Peyer's patch (tissue), 4 donors: ENCODE measurements around the gene ZNF219. TPM values are rescaled to one million over a fixed set of nuclear protein-coding genes. Genes with fewer than 3 reads are reported as not detected.
A peak's percentile ranks its signal among the peaks of the same experiment; 100 is the strongest.

ENCODE experiments used
- DNase-seq, 3 donors: peaks; one replicate each; pipeline ENCODE4 v3.0.0-alpha.2; 2017 to 2019
- H3K27ac ChIP-seq, 4 donors: fragments of 200-600 bp; sonication (generic); one replicate each; pipeline ENCODE4 v1.5.1; 2016 to 2019
- H3K27me3 ChIP-seq, 2 donors: fragments of 200-600 bp; sonication (generic); one replicate each; pipeline ENCODE4 v1.5.1; 2019
- H3K36me3 ChIP-seq, 3 donors: fragments of 200-600 bp; sonication (generic); one replicate each; pipeline ENCODE4 v1.5.1; 2016 to 2019
- H3K4me1 ChIP-seq, 4 donors: fragments of 200-600 bp; sonication (generic); one replicate each; pipeline ENCODE4 v1.5.1; 2016 to 2019
- H3K4me3 ChIP-seq, 4 donors: fragments of 200-600 bp; sonication (generic); 1 replicate in 3 of 4; 2 replicates in 1 of 4; pipeline ENCODE4 v1.5.1; 2016 to 2019; ENCODE audit warnings: mild to moderate bottlenecking in 1 of 4
- H3K9me3 ChIP-seq, 4 donors: fragments of 200-600 bp; sonication (generic); one replicate each; pipeline ENCODE4 v1.5.1; 2016 to 2019; ENCODE audit warnings: mild to moderate bottlenecking in 1 of 4
- POLR2A ChIP-seq, 2 donors: fragments of 450-650 bp; IDR thresholded peaks; one replicate each; pipeline ENCODE4 v1.5.1; 2017; ENCODE audit warnings: antibody characterized with exemption in 2 of 2, mild to moderate bottlenecking in 2 of 2, moderate library complexity in 2 of 2
- total RNA-seq, 4 donors: library from RNA; depleted of rRNA; stranded (reverse); fragments of >200 nt; gene quantifications; one replicate each; pipeline ENCODE4 v1.1.0, GENCODE V29; 2016
- TF ChIP-seq, protein P1 (sequence below), 6 experiments: fragments of 450-650 bp in 4 of 6; fragments of 200-600 bp in 2 of 6; sonication (generic) in 1 of 6; IDR thresholded peaks; one replicate each; pipeline ENCODE4 v1.5.1; 2017 to 2019; ENCODE audit warnings: antibody characterized with exemption in 6 of 6, mild to moderate bottlenecking in 3 of 6, moderate library complexity in 1 of 6

The ZNF219 gene
- total RNA-seq, 4 donors from 2014 or later: 41.3 to 68.8 (median 63.2) TPM

DNA sequence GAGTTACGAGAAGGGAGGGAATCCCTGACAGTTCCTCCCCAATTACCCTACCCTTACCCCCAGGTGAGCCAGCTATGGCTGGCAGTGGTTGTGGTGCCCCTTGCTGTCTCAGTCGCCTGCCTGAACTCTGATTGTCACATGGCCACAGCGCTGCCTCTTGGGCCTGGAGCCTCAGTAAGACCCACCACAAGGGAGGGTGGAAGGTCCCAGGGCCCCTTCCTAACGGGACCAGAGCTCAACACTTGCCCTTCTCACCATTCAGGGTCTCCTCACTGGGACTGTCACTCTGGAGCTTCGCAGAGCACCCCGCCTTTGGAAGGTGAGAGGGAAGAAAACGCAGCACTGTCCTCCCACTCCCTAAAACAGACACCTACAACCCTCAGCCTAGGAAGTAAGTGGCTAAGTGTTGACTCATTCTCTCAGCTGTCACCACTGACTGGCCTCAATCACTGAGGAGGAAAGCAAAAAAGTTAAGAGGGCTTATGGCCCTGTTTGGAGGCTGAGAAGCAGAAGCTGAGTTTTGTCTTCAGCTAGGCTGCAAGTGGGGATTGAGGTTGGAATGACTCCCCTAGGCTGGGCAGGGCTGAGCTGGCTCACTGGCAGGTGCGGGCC, 3.5 kb upstream of the ZNF219 start:
- peak overlapping the region in 3 of 4 donors; percentile 77 to 97 (median 96) for H3K27ac ChIP-seq
- H3K4me3 ChIP-seq: peak overlapping the region in 2 of 4 donors; percentile 60 to 65
- peaks cover 0 to 54% (median 12%) of the 10 kb centered on the region in 4 donors for H3K4me1 ChIP-seq

DNA sequence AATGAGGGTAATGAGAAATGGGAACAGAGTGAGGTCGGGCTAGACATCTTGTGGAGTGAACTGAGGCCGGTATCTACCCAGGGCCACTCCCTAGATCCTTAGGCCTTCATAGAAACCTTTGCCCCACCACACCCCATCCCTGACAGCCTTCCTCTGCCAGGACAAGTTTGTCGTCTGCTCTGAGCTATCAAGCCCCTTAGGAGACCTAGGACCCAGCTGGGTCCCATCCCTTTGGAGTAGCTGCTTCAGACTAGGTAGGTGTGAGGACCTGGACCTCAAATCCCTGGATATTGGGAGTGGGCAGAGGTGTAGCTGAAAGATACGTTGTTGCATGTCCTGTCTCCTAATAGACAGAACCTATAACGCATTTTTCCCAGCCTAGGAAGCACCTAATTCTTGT, 2.5 kb upstream of the ZNF219 start, which contains the start of gene TMEM253:
TMEM253 (plus strand) TSS at position 136 of the 400 bp plus-strand sequence. CDS start 278 bp downstream, outside the sequence.
- Histone ChIP-seq H3K4me1 (peaks cover 0 to 53% (median 11%) of the 10 kb centered on the region in 4 donors), H3K27ac (peak within 1 kb of the TSS in 3 of 4 donors; percentile 79 to 97 (median 96)), H3K36me3 (no peaks in the 10 kb centered on the region), H3K27me3 (no peaks in the 10 kb centered on the region), H3K9me3 (peaks cover 0 to 4% (median 0%) of the 10 kb centered on the region in 4 donors), H3K4me3 (peak within 1 kb of the TSS in 3 of 4 donors; percentile 22 to 84 (median 80))
- TF ChIP-seq POLR2A (IDR thresholded peaks at IDR 0.05): peak; percentile 77 to 91
- TF ChIP-seq, protein P1, sequence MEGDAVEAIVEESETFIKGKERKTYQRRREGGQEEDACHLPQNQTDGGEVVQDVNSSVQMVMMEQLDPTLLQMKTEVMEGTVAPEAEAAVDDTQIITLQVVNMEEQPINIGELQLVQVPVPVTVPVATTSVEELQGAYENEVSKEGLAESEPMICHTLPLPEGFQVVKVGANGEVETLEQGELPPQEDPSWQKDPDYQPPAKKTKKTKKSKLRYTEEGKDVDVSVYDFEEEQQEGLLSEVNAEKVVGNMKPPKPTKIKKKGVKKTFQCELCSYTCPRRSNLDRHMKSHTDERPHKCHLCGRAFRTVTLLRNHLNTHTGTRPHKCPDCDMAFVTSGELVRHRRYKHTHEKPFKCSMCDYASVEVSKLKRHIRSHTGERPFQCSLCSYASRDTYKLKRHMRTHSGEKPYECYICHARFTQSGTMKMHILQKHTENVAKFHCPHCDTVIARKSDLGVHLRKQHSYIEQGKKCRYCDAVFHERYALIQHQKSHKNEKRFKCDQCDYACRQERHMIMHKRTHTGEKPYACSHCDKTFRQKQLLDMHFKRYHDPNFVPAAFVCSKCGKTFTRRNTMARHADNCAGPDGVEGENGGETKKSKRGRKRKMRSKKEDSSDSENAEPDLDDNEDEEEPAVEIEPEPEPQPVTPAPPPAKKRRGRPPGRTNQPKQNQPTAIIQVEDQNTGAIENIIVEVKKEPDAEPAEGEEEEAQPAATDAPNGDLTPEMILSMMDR (IDR thresholded peaks at IDR 0.05): no peak
- peak in 2 of 3 donors; percentile 79 to 86 for DNase-seq

More for the DNA sequence above, 3.5 kb upstream of the ZNF219 start:
- no peaks in the 10 kb centered on the region for H3K36me3 ChIP-seq
- no peaks in the 10 kb centered on the region for H3K27me3 ChIP-seq
- TF ChIP-seq POLR2A (IDR thresholded peaks at IDR 0.05): peak in 1 of 2 donors; percentile 21
- TF ChIP-seq, protein P1 (IDR thresholded peaks at IDR 0.05): no peak
- DNase-seq: no peak
- H3K9me3 ChIP-seq: peaks cover 0 to 4% (median 0%) of the 10 kb centered on the region in 4 donors

DNA sequence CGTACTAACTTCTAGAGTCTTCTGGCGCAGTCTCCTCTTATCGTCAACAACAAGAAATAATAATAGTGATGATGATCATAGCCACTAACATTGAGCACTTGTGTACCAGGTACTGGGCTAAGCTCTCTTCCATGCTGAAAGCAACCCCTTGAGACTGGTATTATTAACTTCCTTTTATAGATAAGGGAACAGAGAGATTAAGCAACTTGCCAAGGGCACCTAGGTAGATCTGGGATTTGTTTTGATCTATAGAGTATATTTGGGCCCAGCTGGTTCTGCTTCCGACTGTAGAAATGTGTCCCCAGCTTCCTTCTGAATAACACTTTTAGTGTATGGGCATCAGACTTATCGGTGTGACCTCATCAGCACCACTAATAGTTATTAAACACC, 1.1 kb upstream of the ZNF219 start:
- Histone ChIP-seq H3K36me3 (no peaks in the 10 kb centered on the region), H3K9me3 (peaks cover 0 to 4% (median 0%) of the 10 kb centered on the region in 4 donors), H3K27ac (peak overlapping the region in 3 of 4 donors; percentile 79 to 97 (median 96)), H3K4me3 (peak overlapping the region in 2 of 4 donors; percentile 80 to 84), H3K4me1 (peaks cover 0 to 39% (median 3%) of the 10 kb centered on the region in 4 donors), H3K27me3 (no peaks in the 10 kb centered on the region)
- no peak for DNase-seq
- TF ChIP-seq, protein P1 (IDR thresholded peaks at IDR 0.05): no peak
- TF ChIP-seq POLR2A (IDR thresholded peaks at IDR 0.05): peak; percentile 28 to 38

DNA sequence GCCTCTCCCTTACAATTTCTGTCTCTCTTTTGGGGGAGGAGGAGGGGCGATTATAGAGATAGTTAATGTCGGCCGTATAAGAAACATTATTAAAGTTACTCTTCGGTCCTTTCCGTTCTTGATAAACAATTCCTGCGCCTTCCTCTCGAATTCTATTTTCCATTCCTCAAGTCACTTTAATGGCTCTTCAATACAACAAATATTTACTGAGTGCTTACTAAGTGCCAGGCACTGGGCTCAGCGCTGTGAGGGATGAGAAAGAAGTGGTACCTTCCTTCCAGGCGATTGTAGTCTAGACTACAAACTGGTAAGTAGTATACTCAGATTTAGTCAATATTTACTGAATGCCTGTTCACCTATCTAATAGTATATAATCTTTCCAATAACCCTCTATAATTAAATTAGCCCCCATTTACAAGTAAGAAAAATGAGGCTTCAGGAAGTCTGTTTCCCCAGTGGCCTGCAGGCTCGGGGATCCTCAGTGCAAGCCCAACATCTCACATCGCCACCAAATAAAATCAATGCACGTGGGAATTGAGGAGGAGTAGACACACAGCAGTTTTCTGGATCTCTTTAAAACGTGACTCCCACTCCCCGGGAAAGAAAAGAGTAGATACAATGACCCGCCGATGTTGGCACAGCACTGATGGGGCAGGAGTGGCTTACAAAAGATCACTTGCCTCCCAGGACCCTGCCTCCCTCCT, 589 bp upstream of the ZNF219 start:
- Histone ChIP-seq H3K27me3 (no peaks in the 10 kb centered on the region), H3K9me3 (peaks cover 0 to 4% (median 0%) of the 10 kb centered on the region in 4 donors), H3K36me3 (no peaks in the 10 kb centered on the region), H3K4me1 (peaks cover 0 to 39% (median 3%) of the 10 kb centered on the region in 4 donors), H3K27ac (peak overlapping the region; percentile 79 to 97 (median 89)), H3K4me3 (peak overlapping the region; percentile 61 to 84 (median 71))
- TF ChIP-seq POLR2A (IDR thresholded peaks at IDR 0.05): no peak
- TF ChIP-seq, protein P1 (IDR thresholded peaks at IDR 0.05): no peak
- DNase-seq: no peak

DNA sequence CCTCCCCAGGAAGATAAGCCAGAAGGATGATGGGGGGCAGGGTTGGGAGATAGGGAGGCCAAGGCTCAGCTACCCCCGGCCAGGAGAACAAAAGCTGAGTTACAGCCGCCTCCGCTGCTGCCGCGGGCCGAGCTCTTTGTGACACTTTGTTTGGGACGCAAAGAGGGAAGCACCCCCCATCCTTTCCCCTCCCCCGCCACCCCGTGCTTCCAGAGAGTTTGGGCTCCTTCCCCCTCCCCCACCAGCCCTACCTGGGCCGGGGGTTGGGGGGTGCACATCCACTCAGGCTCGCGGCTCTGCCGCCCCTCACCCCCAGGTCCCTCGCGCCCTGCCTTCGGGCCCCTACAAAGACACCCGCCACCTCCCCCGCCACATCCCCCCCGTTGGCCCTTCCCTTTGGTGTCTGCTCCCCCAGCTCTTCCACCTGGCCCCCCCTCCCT, 799 bp downstream of the ZNF219 start:
- TF ChIP-seq POLR2A (IDR thresholded peaks at IDR 0.05): no peak
- TF ChIP-seq, protein P1 (IDR thresholded peaks at IDR 0.05): no peak
- H3K9me3 ChIP-seq: no peaks in the 10 kb centered on the region
- no peaks in the 10 kb centered on the region for H3K27me3 ChIP-seq
- H3K27ac ChIP-seq: peak overlapping the region; percentile 82 to 97 (median 90)
- peak; percentile 41 to 69 (median 63) for DNase-seq
- peaks cover 0 to 31% (median 0%) of the 10 kb centered on the region in 4 donors for H3K4me1 ChIP-seq
- H3K36me3 ChIP-seq: peaks cover 0 to 5% (median 0%) of the 10 kb centered on the region in 3 donors
- peak overlapping the region; percentile 44 to 84 (median 71) for H3K4me3 ChIP-seq
